K562 (cell line): ENCODE results near the gene TENT4B. TPM values are rescaled to one million over a fixed set of nuclear protein-coding genes. Genes with fewer than 3 reads are reported as not detected.

ENCODE experiments used
- polyA plus RNA-seq, 8 experiments: library from polyadenylated mRNA; depleted of rRNA in 4 of 8; stranded (reverse) in 5 of 8; unstranded in 3 of 8; fragments of >200 nt; fragmentation: Nextera tagmentation in 2 of 8; fragmentation: Illumina TruSeq in 1 of 8; extraction: Ambion mirVana in 2 of 8; extraction: Trizol in 1 of 8; gene quantifications; 2 replicates each; pipeline versions ENCODE4 v1.2.1 to v1.2.3, GENCODE V29; 2011 to 2014; ENCODE audit warnings: inconsistent platforms in 1 of 8, missing spikeins in 1 of 8
- small RNA-seq: library from RNA; depleted of rRNA; stranded (forward); fragments of <200 nt; gene quantifications from one replicate; pipeline ENCODE3, GENCODE V24; 2014
- total RNA-seq, 7 experiments: library from RNA; depleted of rRNA in 6 of 7; stranded (reverse); fragments of >200 nt in 6 of 7; fragmentation: Illumina TruSeq in 2 of 7; extraction: Trizol in 2 of 7; gene quantifications; 2 replicates each; pipeline versions ENCODE4 v1.2.1 to v1.2.3, GENCODE V29; 2011 to 2021; ENCODE audit warnings: low replicate concordance in 1 of 7

Gene TENT4B
- total and polyA plus RNA-seq, 9 of the 15 experiments (the other 6 are each of a cell fraction or from before 2014, with no cell fraction given), result 5.2 to 8.4 (median 7.0) TPM

Small RNA genes lying within 50 kb of the gene (small RNA-seq; reads per million reads assigned to genes)
- gene RF00156 (not detected), gene RPL10P14 (not detected)

Other genes with a start within 250 kb of the TENT4B start
- 7.6 and 11.8 TPM in 2 replicates for gene CNEP1R1, start 128.1 kb upstream of the TENT4B start, total RNA-seq (2014; rRNA removed)
- gene CNEP1R1, start 128.1 kb upstream of the TENT4B start, total RNA-seq (2014; rRNA removed; fragmentation: Illumina TruSeq; extraction: Trizol), result 11.4 and 15.8 TPM in 2 replicates
- 11.7 and 13.8 TPM in 2 replicates for gene CNEP1R1, start 128.1 kb upstream of the TENT4B start, total RNA-seq (2015; rRNA removed; fragmentation: Illumina TruSeq; extraction: Trizol)
- gene CNEP1R1, start 128.1 kb upstream of the TENT4B start, total RNA-seq (2021), result 8.8 and 10.9 TPM in 2 replicates
- 19.4 and 20.1 TPM in 2 replicates for gene CNEP1R1, start 128.1 kb upstream of the TENT4B start, polyA plus RNA-seq (2011; rRNA removed)
- gene CNEP1R1, start 128.1 kb upstream of the TENT4B start, polyA plus RNA-seq (2014; fragmentation: Illumina TruSeq; extraction: Trizol), result 8.1 and 8.8 TPM in 2 replicates
- gene CNEP1R1, start 128.1 kb upstream of the TENT4B start, polyA plus RNA-seq (2014; fragmentation: Nextera tagmentation; extraction: Ambion mirVana), result 10 to 100 TPM in 1 of 2 experiments, 1 to 10 TPM in 1; 9.7 to 10.8 TPM
- 9.7 and 10.6 TPM in 2 replicates for gene CNEP1R1, start 128.1 kb upstream of the TENT4B start, polyA plus RNA-seq (2014; rRNA removed)
- gene HEATR3, start 87.3 kb upstream of the TENT4B start, total RNA-seq (2014; rRNA removed), result 17.8 and 23.6 TPM in 2 replicates
- gene HEATR3, start 87.3 kb upstream of the TENT4B start, total RNA-seq (2014; rRNA removed; fragmentation: Illumina TruSeq; extraction: Trizol), result 18.8 and 19.0 TPM in 2 replicates
- gene HEATR3, start 87.3 kb upstream of the TENT4B start, total RNA-seq (2015; rRNA removed; fragmentation: Illumina TruSeq; extraction: Trizol), result 20.2 and 23.6 TPM in 2 replicates
- 18.9 and 19.2 TPM in 2 replicates for gene HEATR3, start 87.3 kb upstream of the TENT4B start, total RNA-seq (2021)
- gene HEATR3, start 87.3 kb upstream of the TENT4B start, polyA plus RNA-seq (2011; rRNA removed), result 21.4 and 23.7 TPM in 2 replicates
- 16.5 and 30.2 TPM in 2 replicates for gene HEATR3, start 87.3 kb upstream of the TENT4B start, polyA plus RNA-seq (2014; fragmentation: Illumina TruSeq; extraction: Trizol)
- 1 to 10 TPM; 1.7 to 3.7 TPM for gene HEATR3, start 87.3 kb upstream of the TENT4B start, polyA plus RNA-seq (2014; fragmentation: Nextera tagmentation; extraction: Ambion mirVana)
- 16.7 and 17.5 TPM in 2 replicates for gene HEATR3, start 87.3 kb upstream of the TENT4B start, polyA plus RNA-seq (2014; rRNA removed)
- 59.0 and 73.5 TPM in 2 replicates for gene ADCY7, start 113.2 kb downstream of the TENT4B start, total RNA-seq (2014; rRNA removed)
- 15.9 and 19.0 TPM in 2 replicates for gene ADCY7, start 113.2 kb downstream of the TENT4B start, total RNA-seq (2014; rRNA removed; fragmentation: Illumina TruSeq; extraction: Trizol)
- 28.6 and 29.9 TPM in 2 replicates for gene ADCY7, start 113.2 kb downstream of the TENT4B start, total RNA-seq (2015; rRNA removed; fragmentation: Illumina TruSeq; extraction: Trizol)
- gene ADCY7, start 113.2 kb downstream of the TENT4B start, total RNA-seq (2021), result 104 and 108 TPM in 2 replicates
- gene ADCY7, start 113.2 kb downstream of the TENT4B start, polyA plus RNA-seq (2011; rRNA removed), result 28.6 and 31.0 TPM in 2 replicates
- 26.4 and 37.3 TPM in 2 replicates for gene ADCY7, start 113.2 kb downstream of the TENT4B start, polyA plus RNA-seq (2014; fragmentation: Illumina TruSeq; extraction: Trizol)
- gene ADCY7, start 113.2 kb downstream of the TENT4B start, polyA plus RNA-seq (2014; fragmentation: Nextera tagmentation; extraction: Ambion mirVana), result 1 to 10 TPM; 2.3 to 2.4 TPM
- 49.4 and 64.0 TPM in 2 replicates for gene ADCY7, start 113.2 kb downstream of the TENT4B start, polyA plus RNA-seq (2014; rRNA removed)
- 68.7 and 80.5 TPM in 2 replicates for gene BRD7, start 215.7 kb downstream of the TENT4B start, total RNA-seq (2014; rRNA removed)
- 101 TPM in 2 replicates for gene BRD7, start 215.7 kb downstream of the TENT4B start, total RNA-seq (2014; rRNA removed; fragmentation: Illumina TruSeq; extraction: Trizol)
- gene BRD7, start 215.7 kb downstream of the TENT4B start, total RNA-seq (2015; rRNA removed; fragmentation: Illumina TruSeq; extraction: Trizol), result 82.3 and 90.0 TPM in 2 replicates
- gene BRD7, start 215.7 kb downstream of the TENT4B start, total RNA-seq (2021), result 67.3 and 68.5 TPM in 2 replicates
- gene BRD7, start 215.7 kb downstream of the TENT4B start, polyA plus RNA-seq (2011; rRNA removed), result 77.9 and 95.9 TPM in 2 replicates
- gene BRD7, start 215.7 kb downstream of the TENT4B start, polyA plus RNA-seq (2014; fragmentation: Illumina TruSeq; extraction: Trizol), result 92.4 and 94.7 TPM in 2 replicates
- gene BRD7, start 215.7 kb downstream of the TENT4B start, polyA plus RNA-seq (2014; fragmentation: Nextera tagmentation; extraction: Ambion mirVana), result 10 to 100 TPM; 20.6 to 26.3 TPM
- gene BRD7, start 215.7 kb downstream of the TENT4B start, polyA plus RNA-seq (2014; rRNA removed), result 54.7 and 59.7 TPM in 2 replicates